Glomerular visceral epithelial cell (primary cell): Measurements from ENCODE around the gene CDH23.

ENCODE experiments used
- DNase-seq: peaks from one replicate; pipeline ENCODE4 v3.0.0-alpha.2; 2016; ENCODE audit errors: extremely low spot score

CDH23 gene

GRCh38 chr10:71801361-71801760 lies 404.6 kb downstream of the CDH23 start:
- no peak for DNase-seq

DNA sequence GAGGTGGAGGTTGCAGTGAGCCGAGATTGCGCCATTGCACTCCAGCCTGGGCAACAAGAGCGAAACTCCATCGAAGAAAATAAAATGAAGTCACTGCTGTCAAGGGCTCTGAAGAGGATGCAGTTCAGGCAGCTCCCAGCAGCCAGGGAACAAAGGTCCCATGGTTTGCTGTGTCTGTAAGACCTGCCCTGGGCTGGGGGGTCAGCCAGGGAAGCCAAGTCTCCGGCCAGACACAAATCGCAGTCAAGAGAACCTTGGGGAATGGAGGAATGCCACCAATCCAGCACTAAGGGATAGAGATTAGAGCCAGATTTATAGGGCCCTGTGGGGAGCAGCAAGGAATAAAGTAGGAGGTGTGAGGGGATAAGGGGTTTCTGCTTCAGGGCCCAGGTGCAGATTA lies 405.5 kb downstream of the CDH23 start:
- DNase-seq, result no peak

DNA sequence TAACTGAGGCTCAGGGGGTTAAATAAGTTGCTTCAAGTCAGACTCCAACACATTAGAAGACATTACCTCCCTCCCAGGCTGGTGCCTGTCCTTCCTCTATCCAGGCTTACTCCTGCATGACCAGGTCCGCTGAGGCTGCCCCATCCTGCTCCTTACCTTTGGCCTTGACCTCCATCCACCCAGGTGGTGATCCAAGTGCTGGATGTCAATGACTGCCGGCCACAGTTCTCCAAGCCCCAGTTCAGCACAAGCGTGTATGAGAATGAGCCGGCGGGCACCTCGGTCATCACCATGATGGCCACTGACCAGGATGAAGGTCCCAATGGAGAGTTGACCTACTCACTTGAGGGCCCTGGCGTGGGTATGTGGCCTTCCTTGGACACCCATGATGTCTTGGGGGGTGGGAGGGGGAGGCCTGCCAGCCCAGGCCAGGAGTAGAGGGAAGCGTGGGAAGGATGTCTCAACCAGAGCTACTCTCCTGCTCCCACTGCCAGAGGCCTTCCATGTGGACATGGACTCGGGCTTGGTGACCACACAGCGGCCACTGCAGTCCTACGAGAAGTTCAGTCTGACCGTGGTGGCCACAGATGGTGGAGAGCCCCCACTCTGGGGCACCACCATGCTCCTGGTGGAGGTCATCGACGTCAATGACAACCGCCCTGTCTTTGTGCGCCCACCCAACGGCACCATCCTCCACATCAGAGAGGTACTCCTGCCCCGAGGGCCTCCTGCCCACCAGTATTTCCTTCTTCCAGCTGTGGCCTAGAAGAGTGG lies 406.2 kb downstream of the CDH23 start:
- no peak for DNase-seq

DNA sequence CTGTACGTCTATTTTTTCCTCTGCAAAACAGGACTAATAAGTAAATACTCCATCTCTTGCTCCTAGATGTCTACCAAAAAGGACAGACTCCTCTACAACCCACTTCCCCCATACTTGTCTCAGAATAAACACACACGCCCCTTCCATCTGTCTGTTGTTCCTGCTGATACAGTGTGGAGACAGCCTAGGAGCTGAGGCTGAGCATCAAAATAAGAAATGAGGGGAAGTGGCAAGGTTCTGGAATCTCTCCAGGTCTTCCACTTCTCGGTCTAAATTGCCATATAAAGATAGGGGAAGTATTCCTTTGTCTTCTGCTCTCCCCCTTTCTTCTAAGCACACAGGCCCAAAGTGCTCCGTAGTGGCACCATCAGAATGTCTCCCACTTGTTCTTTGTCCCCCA lies 407.4 kb downstream of the CDH23 start:
- DNase-seq, result no peak

DNA sequence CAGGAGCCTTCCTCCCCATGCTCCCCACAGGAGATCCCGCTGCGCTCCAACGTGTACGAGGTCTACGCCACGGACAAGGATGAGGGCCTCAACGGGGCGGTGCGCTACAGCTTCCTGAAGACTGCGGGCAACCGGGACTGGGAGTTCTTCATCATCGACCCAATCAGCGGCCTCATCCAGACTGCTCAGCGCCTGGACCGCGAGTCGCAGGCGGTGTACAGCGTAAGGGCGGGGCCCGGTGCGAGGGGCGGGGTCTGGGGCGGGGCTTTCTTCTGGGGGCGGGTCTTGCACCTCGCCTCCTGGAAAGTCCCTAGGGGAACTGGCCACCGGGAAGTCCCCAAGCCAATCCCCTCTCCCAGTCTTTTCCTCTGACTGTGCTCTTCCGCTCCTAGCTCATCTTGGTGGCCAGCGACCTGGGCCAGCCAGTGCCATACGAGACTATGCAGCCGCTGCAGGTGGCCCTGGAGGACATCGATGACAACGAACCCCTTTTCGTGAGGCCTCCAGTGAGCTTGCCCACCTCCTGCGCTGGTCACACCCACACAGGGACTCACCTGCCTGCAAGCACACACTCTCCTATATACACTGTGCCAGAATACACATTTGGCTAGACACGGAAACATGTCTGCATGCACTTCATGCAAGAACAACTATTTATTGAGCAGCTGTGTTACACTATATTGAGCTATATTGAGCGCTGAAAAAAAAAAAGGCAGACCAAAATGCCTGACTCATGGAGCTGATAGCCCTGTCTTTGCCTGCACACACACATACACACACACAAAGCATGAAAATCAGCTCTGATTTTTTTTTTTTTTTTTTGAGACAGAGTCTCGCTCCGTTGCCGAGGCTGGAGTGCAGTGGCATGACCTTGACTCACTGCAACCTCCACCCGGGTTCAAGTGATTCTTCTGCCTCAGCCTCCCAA lies 409.3 kb downstream of the CDH23 start:
- no peak for DNase-seq

- DNase-seq, result no peak
Observed at GRCh38 chr10:71806704-71807556, 410.2 kb downstream of the CDH23 start.

DNA sequence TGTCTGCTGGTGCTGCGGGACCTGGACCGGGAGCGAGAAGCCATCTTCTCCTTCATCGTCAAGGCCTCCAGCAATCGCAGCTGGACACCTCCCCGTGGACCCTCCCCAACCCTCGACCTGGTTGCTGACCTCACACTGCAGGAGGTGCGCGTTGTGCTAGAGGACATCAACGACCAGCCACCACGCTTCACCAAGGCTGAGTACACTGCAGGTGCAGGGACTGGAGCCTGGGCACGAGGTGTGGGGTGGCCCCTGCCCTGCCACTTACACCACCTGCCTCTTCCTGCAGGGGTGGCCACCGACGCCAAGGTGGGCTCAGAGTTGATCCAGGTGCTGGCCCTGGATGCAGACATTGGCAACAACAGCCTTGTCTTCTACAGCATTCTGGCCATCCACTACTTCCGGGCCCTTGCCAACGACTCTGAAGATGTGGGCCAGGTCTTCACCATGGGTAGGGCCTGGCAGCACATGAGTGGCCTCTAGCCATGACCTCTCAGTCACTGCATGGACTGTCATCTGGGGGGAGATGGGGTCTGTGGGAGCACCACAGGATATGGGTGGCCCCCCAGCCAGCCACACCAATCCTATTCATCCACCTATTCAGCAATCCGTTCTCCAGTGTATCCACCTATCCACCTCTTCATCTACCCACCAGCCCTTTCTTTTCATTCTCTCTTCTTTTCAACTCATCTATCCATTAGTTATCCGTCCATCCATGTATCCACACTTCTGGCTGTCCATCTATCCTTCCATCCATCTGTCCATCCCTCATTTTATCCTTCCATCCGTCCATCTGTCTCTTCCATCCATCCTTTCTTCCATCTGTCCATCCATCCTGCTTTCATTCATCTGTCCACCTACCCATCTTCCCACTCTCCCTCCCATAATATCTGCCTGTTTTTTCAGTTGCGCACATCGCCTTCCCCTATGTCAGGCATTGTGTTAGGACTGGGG lies 411.1 kb downstream of the CDH23 start:
- no peak for DNase-seq

GRCh38 chr10:71809628-71810027 lies 412.9 kb downstream of the CDH23 start:
- no peak for DNase-seq

DNA sequence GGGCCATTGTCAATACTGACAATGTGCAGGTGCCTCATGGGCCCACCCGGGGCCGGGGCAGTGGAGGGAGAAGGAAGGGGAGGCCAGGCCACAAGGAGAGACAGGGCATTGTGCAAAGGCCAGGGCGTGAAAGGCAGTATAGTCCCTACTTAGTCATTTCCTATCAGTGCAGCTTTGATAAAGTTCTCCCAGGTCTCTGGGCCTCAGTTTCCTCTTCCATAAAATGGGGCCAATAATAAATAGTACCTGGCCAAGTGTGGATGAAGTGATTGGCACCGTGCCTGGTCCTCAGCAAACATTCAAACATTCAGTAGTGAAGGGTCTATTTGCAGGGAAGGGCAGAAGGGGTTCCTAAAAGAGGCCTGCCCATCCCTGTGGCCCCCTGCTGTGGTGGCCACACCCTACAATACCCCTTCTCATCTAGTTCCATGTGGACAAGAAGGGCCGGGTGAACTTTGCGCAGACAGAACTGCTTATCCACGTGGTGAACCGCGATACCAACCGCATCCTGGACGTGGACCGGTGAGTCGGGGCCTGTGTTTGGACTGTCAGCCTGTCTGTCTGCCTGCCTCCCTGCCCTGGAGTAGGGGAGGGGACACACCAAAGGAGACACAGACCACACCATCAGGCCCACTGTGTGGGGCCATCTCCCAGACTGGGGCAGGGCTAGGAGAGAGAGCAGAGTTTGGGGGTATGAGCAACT lies 413.5 kb downstream of the CDH23 start:
- no peak for DNase-seq

- DNase-seq, result no peak
Observed at GRCh38 chr10:71811351-71811750, 414.6 kb downstream of the CDH23 start.

- peak; percentile 60 for DNase-seq
Observed at GRCh38 chr10:71812016-71812912, 415.5 kb downstream of the CDH23 start.

- no peak for DNase-seq
Observed at GRCh38 chr10:71812913-71813590, 416.3 kb downstream of the CDH23 start.

DNA sequence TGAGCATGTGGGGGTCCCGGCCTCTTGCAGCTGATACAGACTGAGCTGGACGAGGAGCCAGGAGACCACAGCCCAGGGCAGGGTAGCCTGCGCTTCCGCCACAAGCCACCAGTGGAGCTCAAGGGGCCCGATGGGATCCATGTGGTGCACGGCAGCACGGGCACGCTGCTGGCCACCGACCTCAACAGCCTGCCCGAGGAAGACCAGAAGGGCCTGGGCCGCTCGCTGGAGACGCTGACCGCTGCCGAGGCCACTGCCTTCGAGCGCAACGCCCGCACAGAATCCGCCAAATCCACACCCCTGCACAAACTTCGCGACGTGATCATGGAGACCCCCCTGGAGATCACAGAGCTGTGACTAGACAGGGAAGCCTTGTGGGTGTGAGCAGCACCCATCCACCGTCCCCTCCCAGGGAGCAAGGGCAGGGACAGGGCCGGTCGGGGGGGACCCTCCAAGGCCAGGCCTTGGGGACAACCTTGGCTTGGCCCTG lies 418.2 kb downstream of the CDH23 start:
- DNase-seq, result no peak

DNA sequence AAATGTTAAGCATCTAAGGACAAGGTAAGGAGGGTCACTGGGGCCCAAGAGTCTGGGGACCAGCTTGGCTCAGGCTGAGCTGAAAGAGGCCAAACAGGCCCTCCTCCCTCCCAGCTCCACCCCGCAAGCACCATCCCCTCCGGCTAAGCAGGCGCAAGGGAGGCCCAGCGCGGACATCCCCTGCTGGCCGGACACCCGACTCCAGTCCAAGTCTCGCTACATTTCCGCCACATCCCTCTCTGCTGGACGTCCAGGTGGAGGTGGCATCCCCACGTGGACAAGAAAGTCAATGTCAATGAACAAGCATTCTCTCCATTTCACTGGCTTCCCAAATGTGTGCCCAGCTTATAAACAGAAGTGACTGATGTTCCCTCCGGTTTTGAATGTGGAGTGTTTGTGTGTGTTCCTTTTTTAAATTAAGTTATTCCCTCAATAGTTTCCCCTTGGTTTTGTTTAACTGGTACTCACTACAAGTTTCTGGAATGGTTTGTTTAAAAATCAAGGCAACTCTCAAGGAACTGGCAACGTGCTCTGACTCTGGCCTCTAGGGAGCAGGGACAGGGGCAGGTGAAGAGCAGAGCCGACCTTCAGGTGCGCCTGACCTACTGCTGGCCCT lies 418.9 kb downstream of the CDH23 start:
- DNase-seq, result no peak

GRCh38 chr10:71816421-71816851 lies 419.7 kb downstream of the CDH23 start:
- no peak for DNase-seq

DNA sequence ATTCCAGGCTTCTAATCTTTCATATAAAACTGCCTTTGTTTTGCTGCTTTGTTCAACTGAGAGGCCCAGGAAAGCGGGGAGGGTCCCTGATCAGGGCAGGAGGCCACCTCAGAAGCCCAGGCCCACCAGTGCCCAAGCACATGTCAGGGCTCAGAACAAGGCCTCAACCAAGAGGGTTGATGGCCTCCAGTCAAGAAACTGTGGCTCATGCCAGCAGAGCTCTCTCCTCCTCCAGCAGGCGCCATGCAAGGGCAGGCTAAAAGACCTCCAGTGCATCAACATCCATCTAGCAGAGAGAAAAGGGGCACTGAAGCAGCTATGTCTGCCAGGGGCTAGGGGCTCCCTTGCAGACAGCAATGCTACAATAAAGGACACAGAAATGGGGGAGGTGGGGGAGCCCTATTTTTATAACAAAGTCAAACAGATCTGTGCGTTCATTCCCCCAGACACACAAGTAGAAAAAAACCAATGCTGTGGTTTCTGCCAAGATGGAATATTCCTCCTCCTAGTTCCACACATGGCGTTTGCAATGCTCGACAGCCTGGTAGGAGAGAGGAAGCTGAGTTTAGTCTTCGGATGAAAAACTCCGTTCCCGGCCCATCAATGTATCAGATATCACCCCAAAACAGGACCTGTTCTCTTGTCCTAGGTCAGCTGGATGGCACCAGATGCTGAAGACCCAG lies 420.4 kb downstream of the CDH23 start:
- DNase-seq, result no peak
